Sigmoid colon (tissue), 7 donors: ENCODE measurements around the gene IL2RA. TPM values are rescaled to one million over a fixed set of nuclear protein-coding genes. Genes with fewer than 3 reads are reported as not detected.

Experiments
- DNase-seq: peaks from one replicate; pipeline ENCODE4 v3.0.0-alpha.2; 2019
- H3K27ac ChIP-seq, 4 donors: fragments of 200-600 bp; sonication (generic); one replicate each; pipeline ENCODE4 v1.5.1; 2016 to 2019; ENCODE audit warnings: mild to moderate bottlenecking in 1 of 4
- H3K27me3 ChIP-seq, 3 donors: fragments of 200-600 bp; sonication (generic); one replicate each; pipeline ENCODE4 v1.5.1; 2019; ENCODE audit warnings: mild to moderate bottlenecking in 1 of 3
- H3K36me3 ChIP-seq, 4 donors: fragments of 200-600 bp; sonication (generic); one replicate each; pipeline ENCODE4 v1.5.1; 2016 to 2019
- H3K4me1 ChIP-seq, 4 donors: fragments of 200-600 bp; sonication (generic); one replicate each; pipeline ENCODE4 v1.5.1; 2017 to 2019
- H3K4me3 ChIP-seq, 4 donors: fragments of 200-600 bp; sonication (generic); one replicate each; pipeline ENCODE4 v1.5.1; 2017 to 2019; ENCODE audit warnings: mild to moderate bottlenecking in 2 of 4, moderate library complexity in 1 of 4
- H3K9me3 ChIP-seq, 4 donors: fragments of 200-600 bp in 3 of 4; sonication (generic) in 3 of 4; one replicate each; pipeline versions ENCODE4 v1.5.1 to v1.6.1; 2013 to 2019
- CTCF ChIP-seq, 4 experiments: fragments of 450-650 bp in 3 of 4; fragments of 200-600 bp in 1 of 4; IDR thresholded peaks; one replicate each; pipeline ENCODE4 v1.5.1; 2016 to 2019; ENCODE audit warnings: antibody characterized with exemption in 4 of 4, mild to moderate bottlenecking in 3 of 4, moderate library complexity in 2 of 4
- EP300 ChIP-seq, 4 donors: sonication (generic); formaldehyde crosslinking; IDR thresholded peaks; one replicate each; pipeline ENCODE4 v1.6.1; 2017; ENCODE audit warnings: antibody characterized with exemption in 4 of 4
- POLR2A ChIP-seq, 2 donors: fragments of 450-650 bp; IDR thresholded peaks; one replicate each; pipeline ENCODE4 v1.6.1; 2016; ENCODE audit warnings: antibody characterized with exemption in 2 of 2, mild to moderate bottlenecking in 2 of 2, moderate library complexity in 2 of 2
- POLR2AphosphoS5 ChIP-seq, 4 donors: sonication (generic); formaldehyde crosslinking; IDR thresholded peaks; one replicate each; pipeline ENCODE4 v1.6.1; 2017; ENCODE audit warnings: antibody characterized with exemption in 4 of 4
- WGBS, 2 donors: extraction: QIAGEN DNeasy Blood & Tissue Kit; methylation state at CpG; one replicate each; pipeline ENCODE4 v1.1.7; 2013; 5-methylcytosine and 5-hydroxymethylcytosine counted together
- intact Hi-C: fragments of 100-400 bp; cut with DNase I; formaldehyde crosslinking; loops from one replicate; pipeline ENCODE4 v1.15.1; 2023
- polyA plus RNA-seq, 3 donors: library from polyadenylated mRNA; stranded (reverse); fragments of 200-250 nt; gene quantifications; one replicate each; pipeline ENCODE4 v1.2.3, GENCODE V29; 2013
- total RNA-seq, 4 donors: library from RNA; depleted of rRNA; stranded (reverse); fragments of >200 nt; gene quantifications; one replicate each; pipeline ENCODE4 v1.1.0, GENCODE V29; 2016
- donor health status: healthy with polysubstance abuse.
- donor health status: Bipolar disorder and iron deficiency.
- donor health status: healthy.

Gene IL2RA
- total and polyA plus RNA-seq, 7 donors = 0.60 to 14.0 (median 4.7) TPM; not detected in 1

- Histone ChIP-seq H3K9me3 (no peaks in the 10 kb centered on the region), H3K27ac (no peak overlapping the region), H3K4me1 (peaks cover 0 to 19% (median 12%) of the 10 kb centered on the region in 4 donors), H3K4me3 (no peak overlapping the region), H3K27me3 (no peaks in the 10 kb centered on the region), H3K36me3 (no peaks in the 10 kb centered on the region)
- WGBS, 2 donors = 62 to 69% methylated on average over 17 of the region's 17 CpGs
- intact Hi-C loops = no loop called here
- no peak for DNase-seq
- TF ChIP-seq POLR2AphosphoS5 (IDR thresholded peaks at IDR 0.05) (no peak), POLR2A (IDR thresholded peaks at IDR 0.05) (no peak), EP300 (IDR thresholded peaks at IDR 0.05) (no peak), CTCF (IDR thresholded peaks at IDR 0.05) (no peak)
Measured at GRCh38 chr10:6083523-6084475, 21.6 kb upstream of the IL2RA start.

- Histone ChIP-seq H3K4me1 (peaks cover 0 to 14% (median 10%) of the 10 kb centered on the region in 4 donors), H3K27ac (no peak overlapping the region), H3K27me3 (no peaks in the 10 kb centered on the region), H3K36me3 (no peaks in the 10 kb centered on the region), H3K9me3 (no peaks in the 10 kb centered on the region), H3K4me3 (no peak overlapping the region)
- no peak for DNase-seq
- TF ChIP-seq CTCF (IDR thresholded peaks at IDR 0.05) (no peak), EP300 (IDR thresholded peaks at IDR 0.05) (no peak), POLR2A (IDR thresholded peaks at IDR 0.05) (no peak), POLR2AphosphoS5 (IDR thresholded peaks at IDR 0.05) (no peak)
- WGBS, 2 donors = 68 to 75% methylated on average over 9 of the region's 9 CpGs
- intact Hi-C loops = no loop called here
Measured at GRCh38 chr10:6082496-6083395, 20.6 kb upstream of the IL2RA start.

GRCh38 chr10:6080417-6080973 lies 18.3 kb upstream of the IL2RA start:
- DNase-seq = no peak
- no peak overlapping the region for H3K27ac ChIP-seq
- H3K27me3 ChIP-seq = peaks cover 0 to 4% (median 0%) of the 10 kb centered on the region in 3 donors
- H3K4me1 ChIP-seq = peaks cover 0 to 6% (median 2%) of the 10 kb centered on the region in 4 donors
- intact Hi-C loops = no loop called here
- no peaks in the 10 kb centered on the region for H3K36me3 ChIP-seq
- H3K4me3 ChIP-seq = no peak overlapping the region
- no peak for TF ChIP-seq EP300 (IDR thresholded peaks at IDR 0.05)
- no peak for TF ChIP-seq POLR2AphosphoS5 (IDR thresholded peaks at IDR 0.05)
- no peak for TF ChIP-seq CTCF (IDR thresholded peaks at IDR 0.05)
- TF ChIP-seq POLR2A (IDR thresholded peaks at IDR 0.05) = no peak
- WGBS, 2 donors = 73 to 75% methylated on average over 4 of the region's 4 CpGs
- H3K9me3 ChIP-seq = no peaks in the 10 kb centered on the region

GRCh38 chr10:6079044-6079443 lies 16.9 kb upstream of the IL2RA start:
- Histone ChIP-seq H3K9me3 (no peaks in the 10 kb centered on the region), H3K4me1 (peaks cover 0 to 6% (median 2%) of the 10 kb centered on the region in 4 donors), H3K27ac (no peak overlapping the region), H3K27me3 (peaks cover 0 to 4% (median 0%) of the 10 kb centered on the region in 3 donors), H3K36me3 (no peaks in the 10 kb centered on the region), H3K4me3 (no peak overlapping the region)
- TF ChIP-seq EP300 (IDR thresholded peaks at IDR 0.05) (no peak), POLR2A (IDR thresholded peaks at IDR 0.05) (no peak), POLR2AphosphoS5 (IDR thresholded peaks at IDR 0.05) (no peak), CTCF (IDR thresholded peaks at IDR 0.05) (no peak)
- peak; percentile 27 for DNase-seq
- intact Hi-C loops = no loop called here
- WGBS, 2 donors = 82 to 94% methylated on average over 4 of the region's 4 CpGs
